ENCODE measurements around the gene SEMA3B. TPM values are rescaled to one million over a fixed set of nuclear protein-coding genes. Genes with fewer than 3 reads are reported as not detected.

The SEMA3B gene
- total RNA-seq, 1 donor from 2014 or later: 27.0 TPM

Other genes starting within 250 kb of the SEMA3B start
- 74.7 and 216 TPM in 2 replicates for gene RBM5, start 180.2 kb upstream of the SEMA3B start, total RNA-seq
- gene SEMA3F, start 113.8 kb upstream of the SEMA3B start, total RNA-seq: 10.2 and 33.5 TPM in 2 replicates
- gene GNAT1, start 77.5 kb upstream of the SEMA3B start, total RNA-seq: 0.05 TPM in 1 of 2 replicates, not detected in the other
- 1.8 TPM in 1 of 2 replicates, not detected in the other for gene SLC38A3, start 63.9 kb upstream of the SEMA3B start, total RNA-seq
- gene GNAI2, start 32.9 kb upstream of the SEMA3B start, total RNA-seq: 217 and 300 TPM in 2 replicates
- gene LSMEM2, start 9.9 kb downstream of the SEMA3B start, total RNA-seq: not detected in 2 replicates
- gene IFRD2, start 23.3 kb downstream of the SEMA3B start, total RNA-seq: 28.8 and 57.8 TPM in 2 replicates
- gene HYAL3, start 30.3 kb downstream of the SEMA3B start, total RNA-seq: 13.5 and 15.1 TPM in 2 replicates
- 2.8 and 6.4 TPM in 2 replicates for gene NAA80, start 30.3 kb downstream of the SEMA3B start, total RNA-seq
- 7.3 and 22.8 TPM in 2 replicates for gene HYAL1, start 34.4 kb downstream of the SEMA3B start, total RNA-seq
- 82.3 and 127 TPM in 2 replicates for gene HYAL2, start 53.6 kb downstream of the SEMA3B start, total RNA-seq
- 16.0 and 21.2 TPM in 2 replicates for gene TUSC2, start 59.1 kb downstream of the SEMA3B start, total RNA-seq
- gene RASSF1, start 71.7 kb downstream of the SEMA3B start, total RNA-seq: 14.4 and 17.8 TPM in 2 replicates
- gene ZMYND10, start 76.6 kb downstream of the SEMA3B start, total RNA-seq: 0.35 and 4.7 TPM in 2 replicates
- 17.1 and 24.5 TPM in 2 replicates for gene NPRL2, start 81.6 kb downstream of the SEMA3B start, total RNA-seq
- 31.4 and 45.7 TPM in 2 replicates for gene CYB561D2, start 81.7 kb downstream of the SEMA3B start, total RNA-seq
- 32.1 and 64.8 TPM in 2 replicates for gene TMEM115, start 90.4 kb downstream of the SEMA3B start, total RNA-seq
- gene CACNA2D2, start 234.5 kb downstream of the SEMA3B start, total RNA-seq: 0.17 and 0.55 TPM in 2 replicates

Data from renal cortical epithelial cell (primary cell).